ENCODE results near the gene SLF2. TPM values are rescaled to one million over a fixed set of nuclear protein-coding genes. Genes with fewer than 3 reads are reported as not detected.

Gene SLF2
- total and polyA plus RNA-seq, 2 of the 13 experiments (the other 11 are each of a cell fraction or from before 2014, with no cell fraction given): 12.2 to 48.1 TPM

GRCh38 chr10:101008823-101009423, 96.2 kb downstream of the SLF2 start (continued):
- TF ChIP-seq ZNF260 (CRISPR knock-in tag; IDR thresholded peaks at IDR 0.05; ENCODE audit: borderline replicate concordance, low read depth) (no peak), PHF21A (CRISPR knock-in tag; IDR thresholded peaks at IDR 0.05) (peak; percentile 30; the same call in 1 of the 2 replicates), DR1 (CRISPR knock-in tag; IDR thresholded peaks at IDR 0.05) (no peak), PAWR (CRISPR knock-in tag; IDR thresholded peaks at IDR 0.05; ENCODE audit: borderline replicate concordance) (no peak), ZNF382 (CRISPR knock-in tag; IDR thresholded peaks at IDR 0.05; ENCODE audit: borderline replicate concordance) (no peak), ZNF253 (CRISPR knock-in tag; IDR thresholded peaks at IDR 0.05; ENCODE audit: borderline replicate concordance) (no peak), ZNF276 (CRISPR knock-in tag; IDR thresholded peaks at IDR 0.05; ENCODE audit: low read depth) (no peak), PRPF4 (IDR thresholded peaks at IDR 0.05; ENCODE audit: low read depth, low read length, poor library complexity, severe bottlenecking) (peak; percentile 91), NR0B2 (CRISPR knock-in tag; IDR thresholded peaks at IDR 0.05) (0 out of 2 replicates have a peak, but pooled peaks have one; percentile 30), FOXK1 (CRISPR knock-in tag; IDR thresholded peaks at IDR 0.05; ENCODE audit: borderline replicate concordance, low read depth) (no peak), ZNF317 (CRISPR knock-in tag; IDR thresholded peaks at IDR 0.05) (0 out of 2 replicates have a peak, but pooled peaks have one; percentile 31), ZNF205 (CRISPR knock-in tag; IDR thresholded peaks at IDR 0.05) (no peak), ERF (CRISPR knock-in tag; IDR thresholded peaks at IDR 0.05) (no peak), FUBP1 (CRISPR knock-in tag; IDR thresholded peaks at IDR 0.05; ENCODE audit: borderline replicate concordance) (no peak), TFAP4 (IDR thresholded peaks at IDR 0.05; ENCODE audit: borderline replicate concordance, low read depth) (peak; percentile 47; the same call in 1 of the 2 replicates), SRSF9 (IDR thresholded peaks at IDR 0.05; ENCODE audit: borderline replicate concordance, insufficient read depth, low read depth, low read length, poor library complexity, severe bottlenecking) (no peak), ZNF609 (CRISPR knock-in tag; IDR thresholded peaks at IDR 0.05; ENCODE audit: borderline replicate concordance) (no peak), PHF20 (CRISPR knock-in tag; IDR thresholded peaks at IDR 0.05) (no peak), ZEB1 (IDR thresholded peaks at IDR 0.05; ENCODE audit: insufficient replicate concordance, low read depth) (no peak)

All from HepG2 (cell line).